ENCODE data around the gene ANP32A.

- TF ChIP-seq, protein P1, sequence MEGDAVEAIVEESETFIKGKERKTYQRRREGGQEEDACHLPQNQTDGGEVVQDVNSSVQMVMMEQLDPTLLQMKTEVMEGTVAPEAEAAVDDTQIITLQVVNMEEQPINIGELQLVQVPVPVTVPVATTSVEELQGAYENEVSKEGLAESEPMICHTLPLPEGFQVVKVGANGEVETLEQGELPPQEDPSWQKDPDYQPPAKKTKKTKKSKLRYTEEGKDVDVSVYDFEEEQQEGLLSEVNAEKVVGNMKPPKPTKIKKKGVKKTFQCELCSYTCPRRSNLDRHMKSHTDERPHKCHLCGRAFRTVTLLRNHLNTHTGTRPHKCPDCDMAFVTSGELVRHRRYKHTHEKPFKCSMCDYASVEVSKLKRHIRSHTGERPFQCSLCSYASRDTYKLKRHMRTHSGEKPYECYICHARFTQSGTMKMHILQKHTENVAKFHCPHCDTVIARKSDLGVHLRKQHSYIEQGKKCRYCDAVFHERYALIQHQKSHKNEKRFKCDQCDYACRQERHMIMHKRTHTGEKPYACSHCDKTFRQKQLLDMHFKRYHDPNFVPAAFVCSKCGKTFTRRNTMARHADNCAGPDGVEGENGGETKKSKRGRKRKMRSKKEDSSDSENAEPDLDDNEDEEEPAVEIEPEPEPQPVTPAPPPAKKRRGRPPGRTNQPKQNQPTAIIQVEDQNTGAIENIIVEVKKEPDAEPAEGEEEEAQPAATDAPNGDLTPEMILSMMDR (optimal IDR thresholded peaks at IDR 0.05 in 1 of 3, IDR thresholded peaks at IDR 0.05 in 1 of 3, conservative IDR thresholded peaks at IDR 0.05 in 1 of 3; ENCODE audit: extremely low read depth in 1 of 3, insufficient read depth in 2 of 3, low read length in 3 of 3), result no peak
- no peak for TF ChIP-seq EZH2 (IDR thresholded peaks at IDR 0.05; ENCODE audit: low read length)
Measured at GRCh38 chr15:68749365-68749764, 71.3 kb downstream of the ANP32A start.
